ENCODE measurements around the gene ATP4B.

The ATP4B gene

GRCh38 chr13:113650731-113651148 is 7.3 kb downstream of the ATP4B start:
- Mint-ChIP-seq H3K27me3 (ENCODE audit: low read depth) (no peaks in the 10 kb centered on the region), H3K4me3 (no peak overlapping the region), H3K4me1 (peaks cover 17% of the 10 kb centered on the region), H3K36me3 (ENCODE audit: low read depth) (peaks cover 9% of the 10 kb centered on the region), H3K9me3 (no peaks in the 10 kb centered on the region), H3K27ac (no peak overlapping the region)
- no peak for TF ChIP-seq CTCF (IDR thresholded peaks at IDR 0.05; ENCODE audit: unreplicated experiment in 3 of 3)

- peaks cover 9% of the 10 kb centered on the region for H3K36me3 Mint-ChIP-seq (ENCODE audit: low read depth)
- peaks cover 17% of the 10 kb centered on the region for H3K4me1 Mint-ChIP-seq
- no peak overlapping the region for H3K4me3 Mint-ChIP-seq
- H3K27me3 Mint-ChIP-seq (ENCODE audit: low read depth), result no peaks in the 10 kb centered on the region
- TF ChIP-seq CTCF (IDR thresholded peaks at IDR 0.05; ENCODE audit: unreplicated experiment in 3 of 3), result no peak
- peak overlapping the region in 1 of 3 experiments; percentile 58 for H3K27ac Mint-ChIP-seq
- H3K9me3 Mint-ChIP-seq, result no peaks in the 10 kb centered on the region
Measured at GRCh38 chr13:113650275-113650674, 7.7 kb downstream of the ATP4B start.

GRCh38 chr13:113649212-113649611 is 8.8 kb downstream of the ATP4B start:
- Mint-ChIP-seq H3K27ac (peak overlapping the region in 1 of 3 experiments; percentile 19), H3K9me3 (no peaks in the 10 kb centered on the region), H3K27me3 (ENCODE audit: low read depth) (no peaks in the 10 kb centered on the region), H3K4me1 (peaks cover 16% of the 10 kb centered on the region), H3K36me3 (ENCODE audit: low read depth) (peaks cover 12% of the 10 kb centered on the region), H3K4me3 (no peak overlapping the region)
- TF ChIP-seq CTCF (IDR thresholded peaks at IDR 0.05; ENCODE audit: unreplicated experiment in 3 of 3), result no peak

GRCh38 chr13:113648216-113648610 is 9.8 kb downstream of the ATP4B start:
- H3K27me3 Mint-ChIP-seq (ENCODE audit: low read depth), result no peaks in the 10 kb centered on the region
- H3K36me3 Mint-ChIP-seq (ENCODE audit: low read depth), result peaks cover 18% of the 10 kb centered on the region
- no peak overlapping the region for H3K27ac Mint-ChIP-seq
- no peak overlapping the region for H3K4me3 Mint-ChIP-seq
- no peaks in the 10 kb centered on the region for H3K9me3 Mint-ChIP-seq
- no peak for TF ChIP-seq CTCF (IDR thresholded peaks at IDR 0.05; ENCODE audit: unreplicated experiment in 3 of 3)
- peaks cover 6% of the 10 kb centered on the region for H3K4me1 Mint-ChIP-seq

- Mint-ChIP-seq H3K36me3 (ENCODE audit: low read depth) (peaks cover 24% of the 10 kb centered on the region), H3K4me1 (peaks cover 6% of the 10 kb centered on the region), H3K27ac (peak overlapping the region in 1 of 3 experiments; percentile 24), H3K4me3 (no peak overlapping the region), H3K9me3 (no peaks in the 10 kb centered on the region), H3K27me3 (ENCODE audit: low read depth) (no peaks in the 10 kb centered on the region)
- TF ChIP-seq CTCF (IDR thresholded peaks at IDR 0.05; ENCODE audit: unreplicated experiment in 3 of 3), result no peak
Measured at GRCh38 chr13:113647351-113648215, 10.4 kb downstream of the ATP4B start.

GRCh38 chr13:113646921-113647340 is 11.1 kb downstream of the ATP4B start:
- H3K9me3 Mint-ChIP-seq, result peaks cover 5% of the 10 kb centered on the region
- H3K4me3 Mint-ChIP-seq, result no peak overlapping the region
- H3K27ac Mint-ChIP-seq, result no peak overlapping the region
- no peak for TF ChIP-seq CTCF (IDR thresholded peaks at IDR 0.05; ENCODE audit: unreplicated experiment in 3 of 3)
- H3K27me3 Mint-ChIP-seq (ENCODE audit: low read depth), result no peaks in the 10 kb centered on the region
- H3K4me1 Mint-ChIP-seq, result peaks cover 6% of the 10 kb centered on the region
- peaks cover 30% of the 10 kb centered on the region for H3K36me3 Mint-ChIP-seq (ENCODE audit: low read depth)

Data from nephron (organoid).